ENCODE measurements around the gene DLG2. TPM values are rescaled to one million over a fixed set of nuclear protein-coding genes. Genes with fewer than 3 reads are reported as not detected.

DLG2 gene
- total and polyA plus RNA-seq, 9 of the 15 experiments (the other 6 are each of a cell fraction or from before 2014, with no cell fraction given): 0.52 to 1.6 (median 0.95) TPM

GRCh38 chr11:85196968-85197367, 430.2 kb downstream of the DLG2 start (continued):
- TF ChIP-seq MAFG (tag; conservative IDR thresholded peaks at IDR 0.05): no peak
- TF ChIP-seq CBX3 (IDR thresholded peaks at IDR 0.05; ENCODE audit: borderline replicate concordance in 1 of 2, low read length in 2 of 2): no peak
- no peak for TF ChIP-seq ZNF449 (CRISPR knock-in tag; IDR thresholded peaks at IDR 0.05)
- no peak for TF ChIP-seq ZNF143 (CRISPR knock-in tag; IDR thresholded peaks at IDR 0.05)

- DNase-seq (ENCODE audit: extremely low read depth in 1 of 4, low spot score in 3 of 4) (no peak), ATAC-seq (no peak), FAIRE-seq (no peak)
- H3K4me1 ChIP-seq (replicated peaks in 1 of 2; ENCODE audit: control insufficient read depth in 2 of 2, insufficient read depth in 2 of 2, low read length in 2 of 2): no peaks in the 10 kb centered on the region
- H2AFZ ChIP-seq (ENCODE audit: low read depth, low read length): no peak overlapping the region
- H3K9me1 ChIP-seq (ENCODE audit: control insufficient read depth, insufficient read depth, low read length): no peaks in the 10 kb centered on the region
- H3K79me2 ChIP-seq (ENCODE audit: control insufficient read depth, insufficient read depth, low read length): no peaks in the 10 kb centered on the region
- in situ Hi-C loops (cut with MboI): no loop called here
- no peaks in the 10 kb centered on the region for H3K9me3 ChIP-seq (replicated peaks; ENCODE audit: control insufficient read depth, insufficient read depth, low read depth, low read length)
- CTCF ChIA-PET (ENCODE audit: low intra/inter-chr PET ratio): no interaction called here
- TF ChIP-seq ZNF232 (CRISPR knock-in tag; IDR thresholded peaks at IDR 0.05) (no peak), ZNF561 (CRISPR knock-in tag; conservative IDR thresholded peaks at IDR 0.05) (no peak), NR0B1 (IDR thresholded peaks at IDR 0.05; ENCODE audit: partially characterized antibody) (no peak), MECOM (CRISPR knock-in tag; IDR thresholded peaks at IDR 0.05) (no peak), ERF (CRISPR knock-in tag; IDR thresholded peaks at IDR 0.05) (no peak), PHF21A (IDR thresholded peaks at IDR 0.05; ENCODE audit: borderline replicate concordance, low read depth) (no peak), NEUROD1 (IDR thresholded peaks at IDR 0.05; ENCODE audit: borderline replicate concordance, low read depth, low read length, partially characterized antibody) (no peak), ELF2 (CRISPR knock-in tag; IDR thresholded peaks at IDR 0.05) (no peak), ZNF239 (CRISPR knock-in tag; IDR thresholded peaks at IDR 0.05) (no peak), E2F1 (CRISPR knock-in tag; IDR thresholded peaks at IDR 0.05) (no peak), DIDO1 (tag; IDR thresholded peaks at IDR 0.05; ENCODE audit: low read depth) (no peak), FOXP1 (CRISPR knock-in tag; IDR thresholded peaks at IDR 0.05) (no peak), HDAC8 (tag; IDR thresholded peaks at IDR 0.05) (no peak), TCF7 (IDR thresholded peaks at IDR 0.05; ENCODE audit: borderline replicate concordance) (no peak)
- no peaks in the 10 kb centered on the region for H3K36me3 ChIP-seq (ENCODE audit: control insufficient read depth, insufficient read depth, low read length)
- POLR2A ChIA-PET: no interaction called here
- no peaks in the 10 kb centered on the region for H3K27me3 ChIP-seq (ENCODE audit: control insufficient read depth in 2 of 2, insufficient read depth in 2 of 2, low read length in 2 of 2)
- H3K4me2 ChIP-seq (ENCODE audit: insufficient read depth, low read length): no peak overlapping the region
- intact Hi-C loops (cut with micrococcal nuclease): no loop called here
- H3K9ac ChIP-seq (ENCODE audit: insufficient read depth in 1 of 2, low read depth in 2 of 2, low read length in 2 of 2): no peak overlapping the region
- H4K20me1 ChIP-seq (replicated peaks; ENCODE audit: control insufficient read depth, insufficient read depth, low read length): no peaks in the 10 kb centered on the region
- no peak overlapping the region for H3K4me3 ChIP-seq
- 0% methylated on average over 3 of the region's 3 CpGs for WGBS (ENCODE audit: insufficient coverage, low coverage, missing lambda C conversion rate)
- H3K27ac ChIP-seq (ENCODE audit: extremely low read depth, low read depth, low read length): no peak overlapping the region
- no TSS peak for BruUV-seq (replicated peaks)
Measured at GRCh38 chr11:85195934-85196333, 431.2 kb downstream of the DLG2 start.

All from K562 (cell line).